Left renal pelvis (tissue), 4 donors: ENCODE data around the gene AJM1. TPM values are rescaled to one million over a fixed set of nuclear protein-coding genes. Genes with fewer than 3 reads are reported as not detected.
"Not testable (repeated sequence)": the region's sequence is repeated elsewhere in the genome, so short reads cannot be mapped to it uniquely, and the experiment has no call there.

ENCODE experiments used
- DNase-seq, 4 donors: peaks; one replicate each; pipeline ENCODE4 v3.0.0-alpha.2; 2013; ENCODE audit warnings: low read depth in 4 of 4, low spot score in 3 of 4
- polyA plus RNA-seq, 4 donors: library from polyadenylated mRNA; unstranded; fragments of 120-200 nt; gene quantifications; one replicate each; pipeline ENCODE4 v1.2.1, GENCODE V29; 2013; ENCODE audit not compliant: insufficient read length in 4 of 4

Gene AJM1
- polyA plus RNA-seq, 4 donors: 0.46 to 1.7 (median 0.97) TPM

DNA sequence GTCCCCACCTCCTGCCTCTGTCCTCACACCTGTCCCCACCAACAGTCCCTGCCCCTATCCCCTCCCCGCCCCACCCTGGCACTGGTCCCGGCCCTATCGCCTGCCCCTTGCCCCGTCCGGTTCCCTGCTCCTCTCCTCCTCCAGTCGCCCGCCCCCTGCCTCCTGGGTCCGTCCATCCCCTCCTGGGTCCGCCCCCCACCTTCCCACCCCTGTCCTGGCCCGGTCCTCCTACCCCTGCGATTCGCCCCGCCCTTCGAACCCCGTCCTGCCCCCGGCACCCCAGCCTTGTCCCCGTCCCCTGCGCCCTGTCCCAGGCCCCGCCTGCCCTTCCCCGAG is 23.5 kb downstream of the AJM1 start:
- no peak for DNase-seq

DNA sequence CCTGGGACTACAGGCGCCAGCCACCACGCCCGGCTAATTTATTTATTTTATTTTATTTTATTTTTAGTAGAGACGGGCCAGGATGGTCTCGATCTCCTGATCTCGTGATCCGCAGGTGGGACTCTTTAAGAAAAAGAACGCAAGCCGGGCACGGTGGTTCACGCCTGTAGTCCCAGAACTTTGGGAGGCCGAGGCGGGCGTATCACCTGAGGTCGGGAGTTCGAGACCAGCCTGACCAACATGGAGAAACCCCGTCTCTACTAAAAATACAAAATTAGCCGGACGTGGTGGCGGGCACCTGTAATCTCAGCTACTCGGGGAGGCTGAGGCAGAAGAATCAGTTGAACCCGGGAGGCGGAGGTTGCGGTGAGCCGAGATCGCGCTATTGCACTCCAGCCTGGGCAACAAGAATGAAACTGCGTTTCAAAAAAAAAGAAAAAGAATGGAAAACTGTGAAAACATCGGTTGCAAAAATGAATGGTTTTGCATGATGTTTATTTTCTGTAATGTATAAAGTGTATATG is 24.7 kb downstream of the AJM1 start:
- not testable (repeated sequence) for DNase-seq

DNA sequence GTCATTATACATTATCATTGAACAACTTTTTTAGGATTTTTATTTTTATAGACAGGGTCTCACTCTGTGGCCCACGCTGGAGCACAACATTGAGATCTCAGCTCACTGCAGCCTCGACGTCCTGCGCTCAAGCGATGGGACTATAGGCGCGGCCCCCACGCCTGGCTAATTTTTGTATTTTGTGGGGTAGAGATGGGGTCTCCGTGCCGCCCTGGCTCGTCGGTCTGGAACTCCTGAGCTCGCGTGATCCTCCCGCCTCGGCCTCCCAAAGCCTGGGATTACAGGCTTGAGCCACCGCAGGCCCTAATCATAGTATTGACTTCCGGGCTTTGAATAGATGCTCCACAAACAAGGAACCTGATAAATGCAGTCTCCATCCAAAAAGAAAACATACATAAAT is 25.2 kb downstream of the AJM1 start:
- no peak for DNase-seq

DNA sequence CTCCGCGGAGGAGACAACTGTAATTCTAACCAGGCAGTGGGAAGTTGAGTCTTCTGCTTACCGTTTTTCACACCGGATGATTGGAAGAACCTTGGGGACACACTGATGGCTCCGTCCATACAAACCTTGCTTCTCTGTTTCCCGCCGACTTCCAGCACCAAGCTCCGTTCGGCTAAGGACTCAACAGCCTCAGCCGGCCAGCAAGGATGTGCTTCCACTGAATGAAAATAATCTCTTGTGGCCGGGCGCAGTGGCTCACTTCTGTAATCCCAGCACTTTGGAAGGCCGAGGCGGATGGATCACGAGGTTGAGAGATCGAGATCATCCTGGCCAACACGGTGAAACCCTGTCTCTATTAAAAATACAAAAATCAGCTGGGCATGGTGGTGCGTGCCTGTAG is 25.6 kb downstream of the AJM1 start:
- DNase-seq: no peak

GRCh38 chr9:136868644-136869043 is 26.4 kb downstream of the AJM1 start:
- no peak for DNase-seq

- not testable (repeated sequence) for DNase-seq
Measured at GRCh38 chr9:136869611-136870010, 27.3 kb downstream of the AJM1 start.

DNA sequence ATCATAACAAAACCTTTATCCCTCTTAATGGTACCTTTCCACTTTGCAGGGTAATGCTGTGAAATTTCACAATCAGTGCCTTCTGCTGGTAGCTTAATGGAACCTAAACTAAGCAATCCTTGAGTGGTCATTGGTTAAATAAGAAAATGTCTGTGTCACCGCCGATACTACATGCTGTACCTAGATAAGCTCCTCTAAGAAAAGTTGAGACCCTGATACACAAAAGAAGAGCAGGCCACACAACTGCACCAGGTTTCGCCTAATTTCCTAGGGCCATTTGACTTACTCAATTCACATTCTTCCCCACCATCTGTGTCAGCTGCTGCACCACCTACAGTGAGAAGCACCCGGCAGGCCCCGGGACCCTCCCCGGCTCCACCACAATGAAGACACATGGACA is 32.9 kb downstream of the AJM1 start:
- no peak for DNase-seq

DNA sequence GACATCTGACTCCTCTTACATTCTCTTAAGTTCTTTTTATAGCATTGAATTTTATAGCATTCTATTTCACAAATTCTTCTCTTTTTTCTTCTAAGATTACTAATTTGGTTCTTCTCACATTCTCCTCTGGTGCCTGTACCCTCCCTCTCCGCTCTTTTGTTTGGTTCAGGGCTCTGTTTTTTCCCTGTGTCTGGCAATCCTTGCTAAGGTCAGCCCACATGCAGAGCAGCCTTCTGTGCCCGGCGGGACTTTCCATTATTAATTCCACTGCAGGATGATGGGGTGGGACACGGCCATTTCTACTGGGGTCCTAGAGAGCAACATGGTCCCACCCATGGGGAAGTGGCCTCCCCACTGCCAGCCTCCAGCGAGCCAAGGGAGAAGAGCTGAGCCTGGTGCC is 34.2 kb downstream of the AJM1 start:
- no peak for DNase-seq

- DNase-seq: no peak
Measured at GRCh38 chr9:136880651-136881050, 38.4 kb downstream of the AJM1 start.

- DNase-seq: no peak
Measured at GRCh38 chr9:136881691-136882108, 39.4 kb downstream of the AJM1 start.

DNA sequence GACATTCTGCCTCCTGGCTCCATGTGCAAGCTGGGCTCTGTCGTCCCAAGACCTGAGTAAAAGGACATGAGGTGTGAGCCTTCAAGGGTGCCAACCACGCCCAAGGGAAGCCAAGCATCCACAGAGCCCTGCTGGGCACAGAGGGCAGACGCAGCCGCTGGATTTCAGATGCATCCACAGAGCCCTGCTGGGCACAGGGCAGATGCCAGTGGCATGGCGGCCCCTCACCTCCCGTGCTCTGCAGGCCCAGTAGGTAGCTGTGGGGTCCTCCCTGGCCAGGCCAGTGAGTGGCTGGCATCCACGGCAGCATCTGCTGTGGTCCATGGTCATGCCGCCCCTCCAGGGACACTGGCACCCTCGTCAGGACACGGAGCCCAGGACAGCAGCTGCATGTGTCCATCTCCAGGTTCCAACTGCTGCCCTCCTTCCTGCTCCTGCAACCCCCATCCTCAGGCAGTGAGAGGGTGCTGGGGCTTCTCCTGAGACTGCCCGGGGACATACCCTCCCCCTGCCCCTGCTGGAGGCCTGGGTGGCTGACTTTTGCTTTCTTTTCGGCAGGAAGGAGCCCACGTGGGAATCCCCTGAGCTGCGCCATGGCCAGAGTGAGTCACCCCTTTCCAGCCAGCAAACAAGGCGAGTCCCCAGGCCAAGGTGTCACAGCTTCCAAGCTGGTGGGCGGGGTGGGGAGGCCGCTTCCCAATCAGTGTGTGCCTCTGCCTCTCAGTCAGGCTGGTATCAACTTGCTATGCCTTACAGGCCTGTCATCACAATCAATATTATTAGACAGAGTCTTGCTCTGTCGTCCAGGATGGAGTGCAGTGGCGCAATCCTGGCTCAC is 40.0 kb downstream of the AJM1 start:
- DNase-seq: no peak

DNA sequence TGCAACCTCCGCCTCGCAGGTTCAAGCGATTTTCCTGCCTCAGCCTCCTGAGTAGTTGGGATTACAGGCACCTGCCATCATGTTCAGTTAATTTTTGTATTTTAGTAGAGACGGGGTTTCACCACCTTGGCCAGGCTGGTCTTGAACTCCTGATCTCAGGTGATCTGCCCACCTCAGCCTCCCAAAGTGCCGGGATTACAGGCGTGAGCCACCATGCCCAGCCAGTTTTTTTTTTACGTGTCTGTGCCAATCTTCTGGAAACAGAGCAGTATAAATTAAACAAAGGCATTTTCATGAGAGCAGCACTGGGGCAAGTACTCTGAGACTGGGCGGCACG is 40.6 kb downstream of the AJM1 start:
- DNase-seq: not testable (repeated sequence)

DNA sequence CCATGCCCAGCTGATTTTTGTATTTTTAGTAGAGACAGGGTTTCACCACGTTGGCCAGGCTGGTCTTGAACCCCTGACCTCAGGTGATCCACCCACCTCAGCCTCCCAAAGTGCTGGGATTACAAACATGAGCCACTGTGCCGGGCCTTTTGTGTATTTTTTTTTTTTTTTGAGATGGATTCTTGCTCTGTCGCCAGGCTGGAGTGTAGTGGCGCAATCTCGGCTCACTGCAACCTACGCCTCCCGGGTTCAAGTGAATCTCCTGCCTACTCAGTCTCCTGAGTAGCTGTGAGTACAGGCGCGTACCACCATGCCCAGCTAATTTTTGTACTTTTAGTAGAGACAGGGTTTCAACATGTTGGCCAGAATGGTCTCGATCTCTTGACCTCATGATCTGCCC is 41.4 kb downstream of the AJM1 start:
- DNase-seq: not testable (repeated sequence)

GRCh38 chr9:136885950-136886578 is 43.8 kb downstream of the AJM1 start, which contains the start of gene TRAF2:
Gene TRAF2, plus strand, starts transcription at chr9:136886516. Its CDS starts 12,225 bp downstream, at chr9:136898741.
- DNase-seq: peak; percentile 93 to 96 (median 96)

DNA sequence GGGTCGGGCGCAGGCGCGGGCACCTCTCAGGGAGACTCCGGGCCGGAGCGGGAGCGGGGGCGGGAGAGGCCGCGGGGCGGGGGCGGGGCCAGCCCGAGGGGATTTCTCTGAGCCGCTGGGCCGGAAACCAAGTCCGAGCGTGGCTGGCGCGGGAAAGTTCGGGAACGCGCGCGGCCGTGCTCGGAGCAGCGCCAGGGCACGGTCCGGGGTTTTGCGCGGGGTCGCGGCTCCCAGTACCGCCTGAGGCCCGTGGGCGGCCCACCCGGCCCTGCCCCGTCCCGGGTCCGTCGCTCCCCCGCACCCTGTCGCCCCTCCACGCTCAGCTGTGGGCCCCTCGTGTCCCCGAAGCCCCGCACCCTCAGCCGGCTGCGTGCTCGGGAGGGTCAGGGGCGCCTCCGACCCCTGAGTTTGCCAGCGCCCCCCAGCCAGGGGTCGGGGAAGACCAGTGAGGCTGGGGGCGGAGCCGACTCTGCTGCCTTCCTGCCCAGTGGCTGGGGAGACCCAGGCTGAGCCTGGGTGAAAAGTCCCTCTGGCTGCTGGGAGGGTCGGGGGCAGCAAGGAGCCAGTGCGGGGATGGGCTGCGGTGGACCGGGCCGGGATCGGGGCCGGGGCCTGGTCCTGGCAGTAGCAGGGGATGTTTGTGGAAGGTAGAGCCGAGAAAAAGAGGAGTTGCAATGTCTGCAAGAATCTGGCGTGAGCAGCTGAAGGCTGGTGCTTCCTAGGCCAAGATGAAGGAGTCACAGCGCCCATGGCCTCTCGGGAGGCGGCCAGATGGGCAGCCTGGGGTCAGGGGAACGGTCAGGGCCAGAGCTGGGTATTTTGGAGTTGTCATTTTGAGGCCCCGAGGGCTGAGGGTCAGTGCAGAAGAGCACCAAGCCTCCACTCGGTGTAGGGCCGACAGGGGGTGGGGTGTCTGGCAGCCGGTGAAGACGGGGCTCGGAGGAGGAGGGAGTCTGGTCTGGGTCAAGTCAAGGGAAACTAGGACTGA is 44.6 kb downstream of the AJM1 start:
- no peak for DNase-seq

DNA sequence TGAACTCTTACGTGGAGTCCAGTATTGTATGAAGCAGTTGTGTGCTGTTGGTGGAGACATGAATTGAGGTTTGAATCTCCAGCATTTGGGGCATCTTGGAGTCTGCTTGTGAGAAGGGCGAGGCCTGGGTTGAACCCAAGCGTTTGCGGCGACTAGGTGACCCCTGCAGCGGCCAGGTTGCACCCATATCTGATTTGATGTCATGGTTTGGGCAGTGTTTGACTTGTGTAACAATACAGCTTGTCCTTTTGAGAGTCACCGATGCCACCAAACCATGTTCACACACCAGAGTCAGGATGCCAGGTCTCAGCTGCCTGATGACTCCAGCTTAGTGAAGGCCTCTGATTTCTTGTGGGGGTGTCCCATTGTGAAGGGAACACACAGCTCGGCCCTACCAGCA is 46.2 kb downstream of the AJM1 start:
- DNase-seq: no peak

GRCh38 chr9:136889858-136890257 is 47.6 kb downstream of the AJM1 start:
- no peak for DNase-seq

GRCh38 chr9:136890661-136891060 is 48.4 kb downstream of the AJM1 start:
- no peak for DNase-seq
